Chondrocyte (in vitro differentiated cells): ENCODE measurements around the gene PARP15. TPM values are rescaled to one million over a fixed set of nuclear protein-coding genes. Genes with fewer than 3 reads are reported as not detected.

Experiments used
- DNase-seq: peaks from one replicate; pipeline ENCODE4 v3.0.0; 2021; ENCODE audit warnings: mixed read lengths, low spot score
- H3K27ac Mint-ChIP-seq: one replicate; pipeline ENCODE4 v1.8.0; 2021; ENCODE audit warnings: mild to moderate bottlenecking, moderate library complexity, mixed read lengths; ENCODE audit not compliant: unreplicated experiment
- H3K27me3 Mint-ChIP-seq: 2 replicates; pipeline ENCODE4 v1.8.0; 2021; ENCODE audit warnings: low read depth, mixed read lengths
- H3K36me3 Mint-ChIP-seq: 2 replicates; pipeline ENCODE4 v1.8.0; 2021; ENCODE audit warnings: low read depth, mixed read lengths
- H3K4me1 Mint-ChIP-seq: 2 replicates; pipeline ENCODE4 v1.8.0; 2021; ENCODE audit warnings: low read depth, mild to moderate bottlenecking, mixed read lengths
- H3K4me3 Mint-ChIP-seq: one replicate; pipeline ENCODE4 v1.8.0; 2021; ENCODE audit warnings: mild to moderate bottlenecking, moderate library complexity, mixed read lengths; ENCODE audit not compliant: unreplicated experiment
- H3K9me3 Mint-ChIP-seq: 2 replicates; pipeline ENCODE4 v1.8.0; 2021; ENCODE audit warnings: low read depth, mixed read lengths
- total RNA-seq: library from RNA; stranded (reverse); gene quantifications from 3 replicates; pipeline ENCODE4 v1.2.1, GENCODE V29; 2021
- TF ChIP-seq, protein P1 (sequence below): fragments of 200-600 bp; sonication (generic); IDR thresholded peaks from 2 replicates; pipeline ENCODE4 v1.5.0; 2021; ENCODE audit warnings: antibody characterized with exemption, mild to moderate bottlenecking, moderate library complexity

The PARP15 gene
- total RNA-seq, 1 donor from 2014 or later: not detected

- Mint-ChIP-seq H3K9me3 (no peaks in the 10 kb centered on the region), H3K27ac (no peak overlapping the region), H3K27me3 (no peaks in the 10 kb centered on the region), H3K4me3 (no peak overlapping the region), H3K36me3 (peaks cover 24% of the 10 kb centered on the region), H3K4me1 (peaks cover 15% of the 10 kb centered on the region)
- TF ChIP-seq, protein P1, sequence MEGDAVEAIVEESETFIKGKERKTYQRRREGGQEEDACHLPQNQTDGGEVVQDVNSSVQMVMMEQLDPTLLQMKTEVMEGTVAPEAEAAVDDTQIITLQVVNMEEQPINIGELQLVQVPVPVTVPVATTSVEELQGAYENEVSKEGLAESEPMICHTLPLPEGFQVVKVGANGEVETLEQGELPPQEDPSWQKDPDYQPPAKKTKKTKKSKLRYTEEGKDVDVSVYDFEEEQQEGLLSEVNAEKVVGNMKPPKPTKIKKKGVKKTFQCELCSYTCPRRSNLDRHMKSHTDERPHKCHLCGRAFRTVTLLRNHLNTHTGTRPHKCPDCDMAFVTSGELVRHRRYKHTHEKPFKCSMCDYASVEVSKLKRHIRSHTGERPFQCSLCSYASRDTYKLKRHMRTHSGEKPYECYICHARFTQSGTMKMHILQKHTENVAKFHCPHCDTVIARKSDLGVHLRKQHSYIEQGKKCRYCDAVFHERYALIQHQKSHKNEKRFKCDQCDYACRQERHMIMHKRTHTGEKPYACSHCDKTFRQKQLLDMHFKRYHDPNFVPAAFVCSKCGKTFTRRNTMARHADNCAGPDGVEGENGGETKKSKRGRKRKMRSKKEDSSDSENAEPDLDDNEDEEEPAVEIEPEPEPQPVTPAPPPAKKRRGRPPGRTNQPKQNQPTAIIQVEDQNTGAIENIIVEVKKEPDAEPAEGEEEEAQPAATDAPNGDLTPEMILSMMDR: no peak
- no peak for DNase-seq
Observed at GRCh38 chr3:122568755-122569154, 8.7 kb upstream of the PARP15 start.

GRCh38 chr3:122572940-122573412, 4.5 kb upstream of the PARP15 start:
- H3K36me3 Mint-ChIP-seq: peaks cover 17% of the 10 kb centered on the region
- TF ChIP-seq, protein P1: no peak
- DNase-seq: no peak
- peaks cover 16% of the 10 kb centered on the region for H3K4me1 Mint-ChIP-seq
- no peaks in the 10 kb centered on the region for H3K9me3 Mint-ChIP-seq
- no peak overlapping the region for H3K4me3 Mint-ChIP-seq
- peaks cover 3% of the 10 kb centered on the region for H3K27me3 Mint-ChIP-seq
- H3K27ac Mint-ChIP-seq: peak overlapping the region; percentile 55

DNA sequence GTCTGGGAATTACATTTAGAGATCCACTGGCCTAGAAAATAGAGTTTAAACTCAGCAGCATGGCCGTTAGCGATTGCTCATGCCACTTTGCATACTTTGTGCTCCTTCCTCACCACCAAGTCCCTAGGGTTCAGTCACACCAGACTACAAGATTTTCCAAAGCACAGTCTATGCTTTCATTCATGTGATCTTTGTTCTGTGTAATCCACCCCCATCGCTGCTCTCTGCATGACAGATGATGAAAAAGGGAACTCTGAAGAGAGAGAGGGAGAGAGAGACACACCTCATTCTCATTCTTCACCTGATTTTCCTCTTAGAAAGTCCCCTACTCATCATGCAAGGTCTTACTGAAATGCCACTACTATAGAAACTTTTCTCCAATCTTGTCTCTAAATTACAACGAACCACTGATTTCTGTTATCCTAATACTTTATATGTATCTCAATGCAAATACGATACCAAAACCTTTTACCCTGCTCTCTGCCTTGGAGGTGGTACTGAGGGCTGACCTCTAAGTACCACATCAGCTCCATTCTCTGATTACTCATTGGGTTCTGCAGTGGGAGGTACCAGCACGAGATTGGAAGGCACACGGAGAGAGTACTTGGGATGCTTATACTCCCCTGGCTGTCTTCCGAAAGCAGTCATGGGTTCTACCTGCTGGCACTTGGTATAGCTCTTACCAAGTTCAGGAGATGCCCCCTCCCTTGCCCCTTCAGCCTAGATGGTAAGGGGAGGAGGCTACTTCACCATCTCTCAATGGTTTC, 1.1 kb upstream of the PARP15 start:
- H3K27me3 Mint-ChIP-seq: peaks cover 5% of the 10 kb centered on the region
- H3K4me3 Mint-ChIP-seq: no peak overlapping the region
- peaks cover 19% of the 10 kb centered on the region for H3K4me1 Mint-ChIP-seq
- H3K36me3 Mint-ChIP-seq: peaks cover 7% of the 10 kb centered on the region
- H3K27ac Mint-ChIP-seq: no peak overlapping the region
- no peak for DNase-seq
- H3K9me3 Mint-ChIP-seq: peaks cover 3% of the 10 kb centered on the region
- TF ChIP-seq, protein P1: no peak

DNA sequence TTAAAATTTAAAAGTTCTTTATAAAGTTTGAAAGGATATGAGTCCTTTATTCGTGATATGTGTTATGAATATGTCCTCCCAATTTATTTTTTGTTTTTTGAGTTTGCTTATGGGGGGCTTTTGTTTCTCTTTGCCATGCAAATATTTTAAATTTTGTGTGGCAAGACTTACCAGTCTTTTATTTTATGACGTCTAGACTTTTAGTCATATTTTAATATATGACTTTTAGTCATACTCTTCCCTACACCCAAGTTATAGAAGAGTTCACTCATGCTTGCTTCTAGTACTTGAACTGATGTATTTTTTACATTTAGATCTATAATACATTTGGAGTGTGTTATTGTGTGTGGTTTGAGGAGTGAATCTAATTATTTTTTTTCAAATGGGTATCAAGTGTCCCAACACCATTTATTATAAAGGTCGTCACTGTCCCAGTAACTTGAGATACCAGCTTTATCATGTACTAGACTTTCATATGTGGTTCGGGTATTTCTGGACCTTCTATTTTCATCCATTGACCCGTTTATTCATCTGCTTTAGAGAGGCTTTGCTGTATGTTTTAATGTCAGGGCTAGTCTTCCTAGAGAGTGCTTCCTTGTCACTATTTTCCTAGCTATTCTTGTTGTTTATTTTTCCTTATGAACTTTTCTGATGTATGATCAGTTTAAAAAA, 755 bp downstream of the PARP15 start:
- Mint-ChIP-seq H3K27ac (no peak overlapping the region), H3K36me3 (peaks cover 12% of the 10 kb centered on the region), H3K27me3 (peaks cover 5% of the 10 kb centered on the region), H3K4me1 (peaks cover 15% of the 10 kb centered on the region), H3K9me3 (peaks cover 16% of the 10 kb centered on the region), H3K4me3 (no peak overlapping the region)
- no peak for DNase-seq
- TF ChIP-seq, protein P1: no peak

DNA sequence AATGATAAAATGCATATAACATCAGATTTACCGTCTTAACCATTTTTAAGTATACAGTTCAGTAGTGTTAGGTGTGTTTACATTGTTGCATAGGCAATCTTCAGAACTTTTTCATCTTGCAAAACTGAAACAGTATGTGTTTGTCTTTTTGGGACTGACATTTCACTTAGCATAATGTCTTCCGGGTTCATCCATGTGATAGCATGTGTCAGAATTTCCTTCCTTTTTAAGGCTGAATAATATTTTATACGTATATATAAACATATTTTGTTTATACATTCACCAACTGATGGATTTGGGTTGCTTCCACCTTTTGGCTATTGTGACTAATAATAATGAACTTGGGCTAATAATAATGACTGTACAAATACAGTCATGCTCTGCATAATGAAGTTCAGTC, 3.0 kb downstream of the PARP15 start:
- H3K4me3 Mint-ChIP-seq: no peak overlapping the region
- H3K27ac Mint-ChIP-seq: no peak overlapping the region
- no peak for DNase-seq
- peaks cover 15% of the 10 kb centered on the region for H3K4me1 Mint-ChIP-seq
- TF ChIP-seq, protein P1: no peak
- H3K36me3 Mint-ChIP-seq: peaks cover 12% of the 10 kb centered on the region
- peaks cover 5% of the 10 kb centered on the region for H3K27me3 Mint-ChIP-seq
- peaks cover 23% of the 10 kb centered on the region for H3K9me3 Mint-ChIP-seq
